Neural cell (in vitro differentiated cells): ENCODE measurements around the gene FAM227A. TPM values are rescaled to one million over a fixed set of nuclear protein-coding genes. Genes with fewer than 3 reads are reported as not detected.
"Not testable (repeated sequence)": the region's sequence is repeated elsewhere in the genome, so short reads cannot be mapped to it uniquely, and the experiment has no call there.

Source experiments
- H2AFZ ChIP-seq: fragments of 200-600, 300-800 bp; sonication (generic), shearing (Covaris generic); 2 replicates; pipeline ENCODE4 v1.6.0; 2014; ENCODE audit warnings: low read depth, mild to moderate bottlenecking, antibody characterized with exemption, low read length, moderate library complexity
- H3F3A ChIP-seq: fragments of 200-600 bp; shearing (Covaris generic); 2 replicates; pipeline ENCODE4 v1.6.1; 2016; ENCODE audit warnings: mild to moderate bottlenecking, moderate library complexity, mixed read lengths, antibody characterized with exemption, low read length; ENCODE audit not compliant: insufficient read depth, poor library complexity, severe bottlenecking
- H3K27ac ChIP-seq: fragments of 200-600, 300-800 bp; sonication (generic), shearing (Covaris generic); 2 replicates; pipeline ENCODE4 v1.5.1; 2014; ENCODE audit warnings: mild to moderate bottlenecking, low read length, moderate library complexity
- H3K27me3 ChIP-seq: fragments of 300-800, 200-600 bp; sonication (generic), shearing (Covaris generic); 2 replicates; pipeline ENCODE4 v1.6.0; 2014; ENCODE audit warnings: mild to moderate bottlenecking, low read depth, low read length, moderate library complexity; ENCODE audit not compliant: insufficient read depth
- H3K36me3 ChIP-seq: fragments of 300-800, 200-600 bp; sonication (generic), shearing (Covaris generic); 2 replicates; pipeline ENCODE4 v1.5.1; 2014; ENCODE audit warnings: mild to moderate bottlenecking, antibody characterized with exemption, low read length, moderate library complexity; ENCODE audit not compliant: insufficient read depth
- H3K4me2 ChIP-seq: fragments of 300-800, 200-600 bp; sonication (generic), shearing (Covaris generic); 2 replicates; pipeline ENCODE4 v1.6.0; 2014; ENCODE audit warnings: mild to moderate bottlenecking, low read length
- H3K4me3 ChIP-seq: fragments of 300-800, 200-600 bp; sonication (generic), shearing (Covaris generic); 2 replicates; pipeline ENCODE4 v1.5.1; 2014; ENCODE audit warnings: mild to moderate bottlenecking, low read length, moderate library complexity
- H3K79me2 ChIP-seq: fragments of 200-600 bp; shearing (Covaris generic); replicated peaks from 2 replicates; pipeline ENCODE4 v1.6.0; 2014; ENCODE audit warnings: mild to moderate bottlenecking, low read length, moderate library complexity; ENCODE audit not compliant: insufficient read depth
- H3K9ac ChIP-seq: fragments of 300-800, 200-600 bp; sonication (generic), shearing (Covaris generic); 2 replicates; pipeline ENCODE4 v1.6.1; 2016; ENCODE audit warnings: mild to moderate bottlenecking, low read length, mixed read lengths
- H3K9me2 ChIP-seq: fragments of 200-600 bp; shearing (Covaris generic); 2 replicates; pipeline ENCODE4 v1.6.1; 2016; ENCODE audit warnings: mild to moderate bottlenecking, low read length, mixed read lengths; ENCODE audit not compliant: insufficient read depth
- H3K9me3 ChIP-seq: fragments of 200-600, 300-800 bp; sonication (generic), shearing (Covaris generic); 2 replicates; pipeline ENCODE4 v1.6.1; 2016; ENCODE audit warnings: mild to moderate bottlenecking, mixed run types, low read length, moderate library complexity, mixed read lengths
- H4K20me1 ChIP-seq: fragments of 200-600 bp; shearing (Covaris generic); 2 replicates; pipeline ENCODE4 v1.6.1; 2016; ENCODE audit warnings: mild to moderate bottlenecking, mixed run types; ENCODE audit not compliant: insufficient read depth
- EP300 ChIP-seq: fragments of 450-650 bp; conservative IDR thresholded peaks from 2 replicates; pipeline ENCODE4 v1.6.1; 2014; ENCODE audit warnings: antibody characterized with exemption, mild to moderate bottlenecking, moderate library complexity; ENCODE audit not compliant: poor library complexity, severe bottlenecking
- EZH2 ChIP-seq: fragments of 200-600, 300-800 bp; shearing (Covaris generic), sonication (generic); IDR thresholded peaks from 2 replicates; pipeline ENCODE4 v1.6.1; 2014; ENCODE audit warnings: antibody characterized with exemption, low read length, borderline replicate concordance, mild to moderate bottlenecking; ENCODE audit not compliant: insufficient read depth, poor library complexity, severe bottlenecking
- MXI1 ChIP-seq: fragments of 450-650 bp; conservative IDR thresholded peaks from 2 replicates; pipeline ENCODE4 v1.6.1; 2014; ENCODE audit warnings: antibody characterized with exemption, mild to moderate bottlenecking; ENCODE audit not compliant: poor library complexity, severe bottlenecking
- POLR2AphosphoS5 ChIP-seq: IDR thresholded peaks from 2 replicates; pipeline ENCODE4 v1.6.1; 2012
- RAD21 ChIP-seq: fragments of 450-650 bp; conservative IDR thresholded peaks from 2 replicates; pipeline ENCODE4 v1.6.1; 2014; ENCODE audit warnings: antibody characterized with exemption, mild to moderate bottlenecking, moderate library complexity
- SMC3 ChIP-seq: fragments of 450-650 bp; conservative IDR thresholded peaks from 2 replicates; pipeline ENCODE4 v1.6.1; 2014; ENCODE audit warnings: antibody characterized with exemption, mild to moderate bottlenecking, moderate library complexity; ENCODE audit not compliant: poor library complexity
- polyA plus RNA-seq: library from polyadenylated mRNA; depleted of rRNA; stranded (reverse); fragments of >200 nt; gene quantifications from 2 replicates; pipeline ENCODE4 v1.2.3, GENCODE V29; 2014
- TF ChIP-seq, protein P1 (sequence below): fragments of 450-650 bp; IDR thresholded peaks from 2 replicates; pipeline ENCODE4 v1.5.1; 2014; ENCODE audit warnings: antibody characterized with exemption, mild to moderate bottlenecking, moderate library complexity; ENCODE audit not compliant: poor library complexity, severe bottlenecking
- TF ChIP-seq, protein P2 (sequence below): IDR thresholded peaks from 2 replicates; pipeline ENCODE4 v1.6.1; 2012; ENCODE audit warnings: borderline replicate concordance

Gene FAM227A
- polyA plus RNA-seq, 1 donor from 2014 or later: 14.0 TPM

DNA sequence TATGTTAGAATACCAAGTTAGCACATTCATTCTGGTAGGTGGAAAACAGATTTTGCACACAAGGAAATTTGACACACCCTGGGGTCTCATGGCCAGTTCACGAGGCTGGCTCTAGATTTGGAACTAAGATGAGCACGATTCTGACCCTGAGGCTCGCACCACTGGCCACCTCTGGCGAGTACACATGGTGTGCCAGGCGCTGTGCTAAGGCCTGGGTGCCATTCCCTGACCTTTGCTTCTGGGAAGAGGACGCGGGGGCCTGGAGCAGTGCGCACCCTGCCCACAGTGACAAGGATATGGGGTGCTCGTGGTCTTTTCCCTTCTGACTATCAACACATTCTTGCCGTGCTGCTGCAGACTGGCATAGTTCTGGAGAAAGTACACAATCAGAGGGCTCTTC is 56.7 kb downstream of the FAM227A start:
- H3K4me2 ChIP-seq: no peak overlapping the region

GRCh38 chr22:38582923-38583322 is 73.3 kb downstream of the FAM227A start:
- H3F3A ChIP-seq, H3K9ac ChIP-seq, H3K4me3 ChIP-seq, H2AFZ ChIP-seq, H3K4me2 ChIP-seq, H3K27ac ChIP-seq, H3K27me3 ChIP-seq, H4K20me1 ChIP-seq, H3K9me2 ChIP-seq, H3K79me2 ChIP-seq, H3K9me3 ChIP-seq: not testable (repeated sequence)
- H3K36me3 ChIP-seq: peaks cover 15% of the 10 kb centered on the region

More for the DNA sequence above, 56.7 kb downstream of the FAM227A start:
- H3K9ac ChIP-seq: no peak overlapping the region
- H3K9me3 ChIP-seq: no peaks in the 10 kb centered on the region
- H3K36me3 ChIP-seq: no peaks in the 10 kb centered on the region
- H3K4me3 ChIP-seq: no peak overlapping the region
- H3K9me2 ChIP-seq: no peaks in the 10 kb centered on the region
- TF ChIP-seq POLR2AphosphoS5: no peak
- TF ChIP-seq, protein P1, sequence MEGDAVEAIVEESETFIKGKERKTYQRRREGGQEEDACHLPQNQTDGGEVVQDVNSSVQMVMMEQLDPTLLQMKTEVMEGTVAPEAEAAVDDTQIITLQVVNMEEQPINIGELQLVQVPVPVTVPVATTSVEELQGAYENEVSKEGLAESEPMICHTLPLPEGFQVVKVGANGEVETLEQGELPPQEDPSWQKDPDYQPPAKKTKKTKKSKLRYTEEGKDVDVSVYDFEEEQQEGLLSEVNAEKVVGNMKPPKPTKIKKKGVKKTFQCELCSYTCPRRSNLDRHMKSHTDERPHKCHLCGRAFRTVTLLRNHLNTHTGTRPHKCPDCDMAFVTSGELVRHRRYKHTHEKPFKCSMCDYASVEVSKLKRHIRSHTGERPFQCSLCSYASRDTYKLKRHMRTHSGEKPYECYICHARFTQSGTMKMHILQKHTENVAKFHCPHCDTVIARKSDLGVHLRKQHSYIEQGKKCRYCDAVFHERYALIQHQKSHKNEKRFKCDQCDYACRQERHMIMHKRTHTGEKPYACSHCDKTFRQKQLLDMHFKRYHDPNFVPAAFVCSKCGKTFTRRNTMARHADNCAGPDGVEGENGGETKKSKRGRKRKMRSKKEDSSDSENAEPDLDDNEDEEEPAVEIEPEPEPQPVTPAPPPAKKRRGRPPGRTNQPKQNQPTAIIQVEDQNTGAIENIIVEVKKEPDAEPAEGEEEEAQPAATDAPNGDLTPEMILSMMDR: no peak
- no peak for TF ChIP-seq MXI1
- TF ChIP-seq EP300: no peak
- no peak for TF ChIP-seq RAD21
- TF ChIP-seq SMC3: no peak
- no peak for TF ChIP-seq EZH2
- no peaks in the 10 kb centered on the region for H3K27me3 ChIP-seq
- no peaks in the 10 kb centered on the region for H4K20me1 ChIP-seq
- H2AFZ ChIP-seq: no peak overlapping the region
- H3K27ac ChIP-seq: no peak overlapping the region
- no peaks in the 10 kb centered on the region for H3K79me2 ChIP-seq
- H3F3A ChIP-seq: no peaks in the 10 kb centered on the region

DNA sequence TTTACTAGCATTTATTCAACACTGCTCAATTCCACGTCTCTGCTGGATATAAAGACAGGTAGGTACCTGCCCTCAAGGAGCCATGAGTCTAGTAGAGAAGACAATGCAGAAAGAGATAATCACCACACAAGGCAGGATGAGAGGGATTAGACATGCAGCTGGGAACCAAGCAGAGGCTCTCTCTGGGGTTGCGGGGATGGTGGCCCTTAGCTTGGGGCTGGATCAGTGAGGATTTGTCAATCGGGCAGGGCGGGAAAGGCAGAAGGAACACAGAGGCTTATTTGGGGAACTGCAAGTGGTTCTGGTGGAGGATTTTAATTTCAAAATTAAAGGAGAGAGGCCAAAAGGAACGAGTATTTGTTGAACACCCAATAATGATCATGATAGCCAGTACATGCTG is 77.7 kb downstream of the FAM227A start:
- Histone ChIP-seq H3F3A (no peaks in the 10 kb centered on the region), H3K4me3 (no peak overlapping the region), H2AFZ (no peak overlapping the region), H3K27me3 (no peaks in the 10 kb centered on the region), H3K9me3 (no peaks in the 10 kb centered on the region), H4K20me1 (no peaks in the 10 kb centered on the region), H3K36me3 (no peaks in the 10 kb centered on the region), H3K9ac (no peak overlapping the region), H3K4me2 (no peak overlapping the region), H3K79me2 (no peaks in the 10 kb centered on the region), H3K27ac (no peak overlapping the region), H3K9me2 (no peaks in the 10 kb centered on the region)
- TF ChIP-seq, protein P2, sequence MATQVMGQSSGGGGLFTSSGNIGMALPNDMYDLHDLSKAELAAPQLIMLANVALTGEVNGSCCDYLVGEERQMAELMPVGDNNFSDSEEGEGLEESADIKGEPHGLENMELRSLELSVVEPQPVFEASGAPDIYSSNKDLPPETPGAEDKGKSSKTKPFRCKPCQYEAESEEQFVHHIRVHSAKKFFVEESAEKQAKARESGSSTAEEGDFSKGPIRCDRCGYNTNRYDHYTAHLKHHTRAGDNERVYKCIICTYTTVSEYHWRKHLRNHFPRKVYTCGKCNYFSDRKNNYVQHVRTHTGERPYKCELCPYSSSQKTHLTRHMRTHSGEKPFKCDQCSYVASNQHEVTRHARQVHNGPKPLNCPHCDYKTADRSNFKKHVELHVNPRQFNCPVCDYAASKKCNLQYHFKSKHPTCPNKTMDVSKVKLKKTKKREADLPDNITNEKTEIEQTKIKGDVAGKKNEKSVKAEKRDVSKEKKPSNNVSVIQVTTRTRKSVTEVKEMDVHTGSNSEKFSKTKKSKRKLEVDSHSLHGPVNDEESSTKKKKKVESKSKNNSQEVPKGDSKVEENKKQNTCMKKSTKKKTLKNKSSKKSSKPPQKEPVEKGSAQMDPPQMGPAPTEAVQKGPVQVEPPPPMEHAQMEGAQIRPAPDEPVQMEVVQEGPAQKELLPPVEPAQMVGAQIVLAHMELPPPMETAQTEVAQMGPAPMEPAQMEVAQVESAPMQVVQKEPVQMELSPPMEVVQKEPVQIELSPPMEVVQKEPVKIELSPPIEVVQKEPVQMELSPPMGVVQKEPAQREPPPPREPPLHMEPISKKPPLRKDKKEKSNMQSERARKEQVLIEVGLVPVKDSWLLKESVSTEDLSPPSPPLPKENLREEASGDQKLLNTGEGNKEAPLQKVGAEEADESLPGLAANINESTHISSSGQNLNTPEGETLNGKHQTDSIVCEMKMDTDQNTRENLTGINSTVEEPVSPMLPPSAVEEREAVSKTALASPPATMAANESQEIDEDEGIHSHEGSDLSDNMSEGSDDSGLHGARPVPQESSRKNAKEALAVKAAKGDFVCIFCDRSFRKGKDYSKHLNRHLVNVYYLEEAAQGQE: no peak
- TF ChIP-seq RAD21: no peak
- no peak for TF ChIP-seq EZH2
- TF ChIP-seq POLR2AphosphoS5: no peak
